Uterus (tissue), 2 donors: ENCODE results near the gene CTNNAL1.

ENCODE experiments used
- CTCF ChIP-seq, 4 experiments: fragments of 200-600 bp in 2 of 4; fragments of 450-650 bp in 2 of 4; sonication (generic) in 2 of 4; IDR thresholded peaks; one replicate each; pipeline ENCODE4 v1.5.1; 2016 to 2019; ENCODE audit warnings: antibody characterized with exemption in 4 of 4, mild to moderate bottlenecking in 2 of 4, moderate library complexity in 1 of 4
- POLR2A ChIP-seq, 2 donors: fragments of 450-650 bp; IDR thresholded peaks; one replicate each; pipeline ENCODE4 v1.6.1; 2016; ENCODE audit warnings: antibody characterized with exemption in 2 of 2, mild to moderate bottlenecking in 1 of 2, moderate library complexity in 1 of 2

GRCh38 chr9:108963459-108964143 lies 49.7 kb downstream of the CTNNAL1 start:
- TF ChIP-seq CTCF (IDR thresholded peaks at IDR 0.05): no peak
- no peak for TF ChIP-seq POLR2A (IDR thresholded peaks at IDR 0.05)
